Ishikawa (cell line): Measurements from ENCODE around the gene STK25.

Source experiments
- CEBPB ChIP-seq: IDR thresholded peaks from 2 replicates; pipeline ENCODE4 v1.6.1; 2012
- CREB1 ChIP-seq: IDR thresholded peaks from 2 replicates; pipeline ENCODE4 v1.6.1; 2012; ENCODE audit warnings: low read depth
- EGR1 ChIP-seq: IDR thresholded peaks from 2 replicates; pipeline ENCODE4 v1.6.1; 2012
- EP300 ChIP-seq: IDR thresholded peaks from 2 replicates; pipeline ENCODE4 v1.6.1; 2012; ENCODE audit warnings: borderline replicate concordance
- FOXM1 ChIP-seq: IDR thresholded peaks from 2 replicates; pipeline ENCODE4 v1.6.1; 2012; ENCODE audit warnings: low read depth, borderline replicate concordance
- NFIC ChIP-seq: IDR thresholded peaks from 2 replicates; pipeline ENCODE4 v1.6.1; 2012
- RAD21 ChIP-seq: IDR thresholded peaks from 2 replicates; pipeline ENCODE4 v1.6.1; 2012; ENCODE audit warnings: low read depth
- TAF1 ChIP-seq: IDR thresholded peaks from 2 replicates; pipeline ENCODE4 v1.6.1; 2012; ENCODE audit warnings: low read depth, mild to moderate bottlenecking
- TCF12 ChIP-seq: IDR thresholded peaks from 2 replicates; pipeline ENCODE4 v1.6.1; 2012; ENCODE audit warnings: low read depth
- TEAD4 ChIP-seq: IDR thresholded peaks from 2 replicates; pipeline ENCODE4 v1.6.1; 2012
- USF1 ChIP-seq: IDR thresholded peaks from 2 replicates; pipeline ENCODE4 v1.6.1; 2012
- YY1 ChIP-seq: IDR thresholded peaks from 2 replicates; pipeline ENCODE4 v1.6.1; 2012; ENCODE audit warnings: low read depth
- ZBTB7A ChIP-seq: IDR thresholded peaks from 2 replicates; pipeline ENCODE4 v1.6.1; 2012; ENCODE audit warnings: low read depth
- TF ChIP-seq, protein P1 (sequence below): IDR thresholded peaks from 2 replicates; pipeline ENCODE4 v1.6.1; 2012; ENCODE audit warnings: low read depth, mild to moderate bottlenecking
- TF ChIP-seq, protein P2 (sequence below): IDR thresholded peaks from 2 replicates; pipeline ENCODE4 v1.6.1; 2012

Gene STK25

DNA sequence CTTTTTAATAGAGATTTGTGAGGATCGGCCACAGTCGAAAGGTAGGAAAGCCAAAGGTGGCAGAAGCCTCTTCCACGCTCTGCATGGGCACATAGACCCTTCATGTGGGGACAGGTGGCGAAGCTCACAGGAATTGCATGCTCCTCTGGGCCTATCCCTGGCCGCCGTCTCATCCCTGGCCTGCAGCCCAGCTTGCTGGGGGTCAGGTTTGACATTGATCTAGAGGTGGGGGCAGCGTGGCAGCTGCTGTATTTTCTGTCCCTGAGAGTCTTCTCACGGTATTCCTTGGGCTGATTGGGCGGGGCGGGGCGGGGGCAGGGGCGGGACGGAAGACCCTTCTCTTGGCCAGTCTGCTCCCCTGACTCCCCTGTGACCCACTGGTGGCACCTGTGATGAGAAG lies 48.9 kb downstream of the STK25 start:
- TF ChIP-seq YY1 (no peak), TEAD4 (no peak), CREB1 (no peak), NFIC (no peak), RAD21 (no peak), EGR1 (no peak), CEBPB (no peak), TAF1 (no peak), TCF12 (no peak), ZBTB7A (no peak), EP300 (no peak)
- TF ChIP-seq, protein P1, sequence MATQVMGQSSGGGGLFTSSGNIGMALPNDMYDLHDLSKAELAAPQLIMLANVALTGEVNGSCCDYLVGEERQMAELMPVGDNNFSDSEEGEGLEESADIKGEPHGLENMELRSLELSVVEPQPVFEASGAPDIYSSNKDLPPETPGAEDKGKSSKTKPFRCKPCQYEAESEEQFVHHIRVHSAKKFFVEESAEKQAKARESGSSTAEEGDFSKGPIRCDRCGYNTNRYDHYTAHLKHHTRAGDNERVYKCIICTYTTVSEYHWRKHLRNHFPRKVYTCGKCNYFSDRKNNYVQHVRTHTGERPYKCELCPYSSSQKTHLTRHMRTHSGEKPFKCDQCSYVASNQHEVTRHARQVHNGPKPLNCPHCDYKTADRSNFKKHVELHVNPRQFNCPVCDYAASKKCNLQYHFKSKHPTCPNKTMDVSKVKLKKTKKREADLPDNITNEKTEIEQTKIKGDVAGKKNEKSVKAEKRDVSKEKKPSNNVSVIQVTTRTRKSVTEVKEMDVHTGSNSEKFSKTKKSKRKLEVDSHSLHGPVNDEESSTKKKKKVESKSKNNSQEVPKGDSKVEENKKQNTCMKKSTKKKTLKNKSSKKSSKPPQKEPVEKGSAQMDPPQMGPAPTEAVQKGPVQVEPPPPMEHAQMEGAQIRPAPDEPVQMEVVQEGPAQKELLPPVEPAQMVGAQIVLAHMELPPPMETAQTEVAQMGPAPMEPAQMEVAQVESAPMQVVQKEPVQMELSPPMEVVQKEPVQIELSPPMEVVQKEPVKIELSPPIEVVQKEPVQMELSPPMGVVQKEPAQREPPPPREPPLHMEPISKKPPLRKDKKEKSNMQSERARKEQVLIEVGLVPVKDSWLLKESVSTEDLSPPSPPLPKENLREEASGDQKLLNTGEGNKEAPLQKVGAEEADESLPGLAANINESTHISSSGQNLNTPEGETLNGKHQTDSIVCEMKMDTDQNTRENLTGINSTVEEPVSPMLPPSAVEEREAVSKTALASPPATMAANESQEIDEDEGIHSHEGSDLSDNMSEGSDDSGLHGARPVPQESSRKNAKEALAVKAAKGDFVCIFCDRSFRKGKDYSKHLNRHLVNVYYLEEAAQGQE = no peak

GRCh38 chr2:241458687-241459086 lies 49.7 kb downstream of the STK25 start:
- TF ChIP-seq ZBTB7A = no peak

DNA sequence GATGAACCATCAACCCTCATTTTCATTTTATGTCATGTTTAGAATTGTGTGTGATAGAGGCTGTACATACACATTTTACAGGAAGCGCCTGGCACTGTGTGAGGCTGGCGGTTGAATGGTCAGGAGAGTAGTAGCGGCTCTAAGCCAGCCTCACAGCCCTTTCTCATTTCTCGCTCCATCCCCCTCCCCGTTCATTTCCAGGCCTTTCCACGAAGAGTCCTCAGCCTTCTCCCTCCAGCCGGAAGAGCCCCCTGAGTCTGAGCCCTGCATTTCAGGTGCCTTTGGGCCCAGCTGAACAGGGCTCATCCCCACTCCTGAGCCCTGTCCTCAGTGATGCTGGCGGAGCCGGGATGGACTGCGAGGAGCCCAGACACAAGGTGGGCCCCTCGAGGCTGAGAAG lies 51.8 kb downstream of the STK25 start:
- TF ChIP-seq EP300 (no peak), USF1 (no peak), TCF12 (no peak), CEBPB (no peak), ZBTB7A (no peak), FOXM1 (no peak), RAD21 (no peak), EGR1 (no peak), YY1 (no peak), NFIC (no peak), CREB1 (no peak), TEAD4 (no peak), TAF1 (no peak)
- TF ChIP-seq, protein P1 = no peak
- TF ChIP-seq, protein P2, sequence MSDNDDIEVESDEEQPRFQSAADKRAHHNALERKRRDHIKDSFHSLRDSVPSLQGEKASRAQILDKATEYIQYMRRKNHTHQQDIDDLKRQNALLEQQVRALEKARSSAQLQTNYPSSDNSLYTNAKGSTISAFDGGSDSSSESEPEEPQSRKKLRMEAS = no peak

DNA sequence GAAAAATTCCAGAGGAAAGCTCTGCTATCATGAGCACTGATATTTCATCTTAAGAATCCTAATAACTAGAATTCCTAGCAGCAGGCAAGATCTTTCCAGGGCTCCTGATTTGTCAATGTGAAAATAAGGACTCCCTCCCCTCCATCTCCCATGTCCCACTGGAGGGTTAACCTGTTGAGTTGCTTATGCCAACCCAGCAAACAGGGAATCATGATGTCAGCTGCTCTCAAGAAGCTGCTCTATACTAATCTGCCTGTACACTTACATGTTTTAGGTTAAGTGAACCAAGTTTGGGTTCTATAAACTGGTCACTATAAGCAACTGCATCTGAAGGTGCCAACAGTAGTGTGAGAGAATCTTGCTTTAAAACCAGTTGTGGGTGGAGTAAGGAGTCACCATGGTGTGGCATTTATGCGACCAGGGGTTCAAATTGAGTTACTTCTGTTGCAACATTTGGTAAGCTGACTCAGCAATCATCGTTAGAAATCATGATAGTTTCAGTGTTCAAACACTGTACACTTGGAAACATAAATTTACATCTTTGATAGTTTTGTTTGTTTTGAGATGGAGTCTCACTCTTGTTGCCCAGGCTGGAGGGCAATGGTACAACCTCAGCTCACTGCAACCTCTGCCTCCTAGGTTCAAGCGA lies 53.4 kb downstream of the STK25 start:
- TF ChIP-seq CREB1 (no peak), EP300 (no peak), TAF1 (no peak), ZBTB7A (no peak), TEAD4 (no peak), TCF12 (no peak), EGR1 (no peak), USF1 (no peak), NFIC (no peak), CEBPB (no peak), FOXM1 (no peak), RAD21 (no peak), YY1 (no peak)
- TF ChIP-seq, protein P2 = no peak
- TF ChIP-seq, protein P1 = no peak

DNA sequence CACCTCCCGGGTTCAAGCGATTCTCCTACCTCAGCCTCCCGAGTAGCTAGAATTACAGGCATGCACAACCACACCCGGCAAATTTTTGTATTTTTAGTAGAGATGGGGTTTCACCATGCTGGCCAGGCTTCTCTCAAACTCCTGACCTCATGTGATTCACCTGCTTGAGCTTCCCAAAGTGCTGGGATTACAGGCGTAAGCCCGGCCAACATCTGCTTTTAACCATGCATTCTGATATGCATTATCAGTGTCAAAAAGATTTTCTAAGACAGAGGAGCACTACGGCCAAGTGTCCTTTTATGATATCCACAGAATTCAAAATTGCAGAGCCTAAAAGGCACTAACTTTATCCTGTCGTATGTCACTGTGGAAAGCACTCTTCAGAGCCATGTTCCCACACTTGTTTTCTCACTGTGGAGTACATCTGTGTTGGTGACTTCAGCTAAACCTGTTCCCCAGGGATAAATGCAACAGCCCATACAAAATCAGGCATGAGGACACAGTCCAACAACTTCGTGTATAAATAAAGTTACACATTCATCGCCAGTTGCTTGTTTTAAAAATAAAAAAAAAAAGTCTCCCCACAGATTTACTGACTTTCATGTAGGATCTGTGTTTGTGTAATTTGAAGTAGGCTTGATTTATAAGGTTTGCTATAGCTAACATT lies 56.4 kb downstream of the STK25 start:
- no peak for TF ChIP-seq FOXM1
- TF ChIP-seq CREB1 = no peak
